NCI-H146 treated with DMSO at 0.1 percent for 48 hours (cell line): ENCODE results near the gene DYNAP.

Experiments used
- DNase-seq: peaks from one replicate; lab custom pipeline; 2025; ENCODE audit not compliant: unreplicated experiment; lab: John Stamatoyannopoulos, UW

Gene DYNAP

DNA sequence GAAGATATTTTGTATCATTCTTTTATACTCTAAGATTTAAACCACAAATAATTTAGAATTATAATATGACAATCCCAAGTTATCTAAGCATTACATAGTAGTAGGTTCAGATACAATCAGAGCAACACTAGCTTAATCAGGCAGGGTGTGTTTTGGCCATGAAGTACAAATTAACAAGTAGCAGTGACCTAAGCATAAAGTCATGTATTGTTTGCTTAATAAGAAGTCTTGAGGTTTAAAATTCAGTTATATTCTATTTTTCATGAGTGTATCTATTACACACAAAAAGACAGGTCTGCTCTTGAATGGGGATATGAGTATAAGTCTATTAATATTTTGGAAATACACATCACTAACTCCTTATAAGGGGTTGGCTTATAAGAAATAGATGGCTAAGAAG, 39.9 kb downstream of the DYNAP start:
- DNase-seq, result no peak

DNA sequence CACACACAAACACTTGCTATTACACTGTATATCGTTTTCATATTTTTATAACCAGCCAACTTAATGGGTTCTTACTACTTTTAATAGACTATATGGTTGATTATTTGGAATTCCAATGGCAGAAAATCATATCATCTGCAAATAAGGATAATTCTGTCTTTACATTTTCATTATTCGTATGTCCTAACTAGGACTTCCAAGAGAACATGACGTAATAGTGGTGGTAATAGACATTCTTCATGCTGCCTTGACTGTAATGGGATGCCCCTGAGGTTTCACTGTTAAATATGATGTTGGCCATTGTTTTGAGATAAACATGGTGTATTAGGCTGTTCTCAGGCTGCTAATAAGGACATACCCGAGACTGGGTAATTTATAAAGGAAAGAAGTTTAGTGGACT, 45.2 kb downstream of the DYNAP start:
- no peak for DNase-seq

DNA sequence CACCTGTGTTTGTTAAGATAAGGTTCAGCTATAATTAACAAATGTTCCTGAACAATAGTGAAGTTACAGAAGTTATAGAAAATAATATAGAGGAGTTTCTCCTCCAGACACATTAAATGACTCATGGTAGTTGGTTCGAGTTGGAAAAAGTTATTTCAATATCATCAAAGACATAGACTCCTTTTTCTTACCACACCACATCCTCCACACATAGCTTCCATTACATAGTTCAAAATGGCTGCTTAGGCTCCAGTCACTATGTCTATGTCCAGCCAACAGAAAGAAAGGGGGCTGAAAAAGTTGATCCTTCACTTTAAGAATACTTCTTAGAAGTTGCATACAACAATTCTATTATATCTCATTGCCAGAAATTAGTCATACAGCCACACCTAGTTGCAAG, 50.7 kb downstream of the DYNAP start:
- no peak for DNase-seq

DNA sequence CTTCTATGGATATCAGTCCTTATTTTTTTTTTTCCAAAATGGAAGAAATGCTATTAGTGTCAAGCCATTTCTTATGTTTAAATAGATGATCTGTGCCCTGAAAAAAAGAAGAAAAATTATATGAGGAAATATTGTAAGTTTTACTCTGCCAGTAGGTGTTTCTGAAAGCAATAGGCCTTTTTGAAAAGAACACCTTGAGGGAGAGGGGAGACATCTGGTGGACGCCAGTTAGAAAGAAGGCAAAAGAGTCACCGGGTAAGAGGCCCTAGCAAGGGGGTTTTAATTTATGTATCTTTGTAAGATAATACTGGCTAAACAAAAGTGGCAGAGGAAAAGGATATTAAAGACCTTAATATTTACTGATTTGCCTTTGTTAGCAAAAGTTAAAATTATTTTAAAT, 56.1 kb downstream of the DYNAP start:
- no peak for DNase-seq
